NT2/D1 (cell line): Measurements from ENCODE around the gene BGLAP.

Experiments used
- SUZ12 ChIP-seq: IDR thresholded peaks from 2 replicates; pipeline ENCODE4 v1.6.1; 2011; ENCODE audit not compliant: insufficient read length, insufficient read depth; ENCODE audit errors: extremely low read depth
- YY1 ChIP-seq: IDR thresholded peaks from 2 replicates; pipeline ENCODE4 v1.6.1; 2011; ENCODE audit not compliant: insufficient read length, insufficient read depth
- ZNF274 ChIP-seq: IDR thresholded peaks from 2 replicates; pipeline ENCODE4 v1.6.1; 2011; ENCODE audit warnings: mild to moderate bottlenecking, low read depth, low read length

GRCh38 chr1:156262461-156263287, 20.7 kb downstream of the BGLAP start:
- no peak for TF ChIP-seq ZNF274
- no peak for TF ChIP-seq SUZ12
- TF ChIP-seq YY1: no peak
